Measurements from ENCODE around the gene BIRC6.
"Not testable (repeated sequence)": the region's sequence is repeated elsewhere in the genome, so short reads cannot be mapped to it uniquely, and the experiment has no call there.

Gene BIRC6

DNA sequence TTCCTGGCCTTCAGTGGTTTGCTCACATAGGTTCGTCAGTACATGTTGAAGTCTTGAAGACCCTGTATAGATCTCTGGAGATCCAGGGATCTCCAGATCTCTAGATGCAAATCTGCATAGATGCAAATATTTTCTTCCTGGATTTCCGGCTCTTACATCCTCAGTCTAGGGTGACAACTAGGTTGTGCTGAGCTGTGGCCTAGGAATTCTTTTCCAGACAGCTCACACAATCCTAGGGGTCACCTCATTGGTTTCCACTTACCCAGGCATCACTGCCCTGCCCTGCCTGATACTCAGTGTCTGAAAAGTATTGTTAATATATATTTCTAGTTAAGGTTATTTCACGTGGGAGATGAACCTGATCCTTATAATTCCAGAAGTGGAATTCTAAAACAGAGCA is 165.9 kb downstream of the BIRC6 start:
- no peak for FAIRE-seq

DNA sequence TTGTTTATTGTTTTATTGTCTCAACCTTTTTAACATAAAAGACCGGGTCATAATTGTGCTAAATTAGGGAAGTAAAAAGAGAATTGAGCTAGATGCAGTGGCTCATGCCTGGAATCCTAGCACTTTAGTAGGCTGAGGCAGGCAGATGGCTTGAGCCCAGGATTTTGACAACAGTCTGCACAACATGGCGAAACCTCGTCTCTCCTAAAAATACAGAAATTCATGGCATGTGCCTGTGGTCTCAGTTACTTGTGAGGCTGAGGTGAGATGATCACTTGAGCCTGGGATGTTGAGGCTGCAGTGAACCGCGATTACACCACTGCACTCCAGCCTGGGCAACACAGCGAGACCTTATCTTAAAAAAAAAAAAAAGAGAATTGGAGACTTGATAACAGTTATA is 166.9 kb downstream of the BIRC6 start:
- no peak for FAIRE-seq

DNA sequence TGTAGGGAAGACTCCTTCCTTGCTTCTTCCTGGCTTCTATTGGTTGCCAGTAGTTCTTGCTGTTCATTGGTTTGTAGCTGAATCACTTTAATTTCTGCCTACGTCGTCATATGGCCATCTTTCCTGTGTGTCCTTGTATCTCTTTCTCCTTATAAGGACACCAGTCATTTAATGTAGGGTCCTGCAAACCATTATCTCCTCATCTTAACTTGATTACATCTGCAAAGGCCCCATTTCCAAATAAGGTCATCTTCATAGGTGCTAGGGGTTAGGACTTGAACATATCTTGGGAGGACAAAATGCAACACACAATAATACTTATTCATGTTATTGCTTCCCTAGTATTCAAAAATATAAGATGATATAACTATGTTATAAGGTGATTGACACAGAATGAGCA is 175.5 kb downstream of the BIRC6 start:
- no peak for FAIRE-seq

DNA sequence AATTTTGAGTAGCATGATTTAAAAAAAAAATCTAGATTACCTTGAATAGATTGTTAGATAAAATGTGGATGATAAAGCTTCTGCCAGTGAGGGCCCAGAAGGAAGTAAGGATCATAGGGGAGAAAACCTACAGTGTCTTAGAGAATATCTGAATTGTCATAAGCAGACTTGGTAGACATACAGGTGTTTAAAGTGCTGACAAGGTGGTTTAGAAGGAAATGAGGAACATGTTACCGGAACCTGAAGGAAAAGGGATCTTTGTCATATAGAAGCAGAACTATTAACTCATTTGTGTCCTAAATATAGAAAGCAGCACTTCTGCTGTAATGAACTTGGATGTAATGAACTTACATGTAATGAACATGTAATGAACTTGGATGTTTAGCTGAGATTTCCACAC is 176.1 kb downstream of the BIRC6 start:
- FAIRE-seq, result no peak

DNA sequence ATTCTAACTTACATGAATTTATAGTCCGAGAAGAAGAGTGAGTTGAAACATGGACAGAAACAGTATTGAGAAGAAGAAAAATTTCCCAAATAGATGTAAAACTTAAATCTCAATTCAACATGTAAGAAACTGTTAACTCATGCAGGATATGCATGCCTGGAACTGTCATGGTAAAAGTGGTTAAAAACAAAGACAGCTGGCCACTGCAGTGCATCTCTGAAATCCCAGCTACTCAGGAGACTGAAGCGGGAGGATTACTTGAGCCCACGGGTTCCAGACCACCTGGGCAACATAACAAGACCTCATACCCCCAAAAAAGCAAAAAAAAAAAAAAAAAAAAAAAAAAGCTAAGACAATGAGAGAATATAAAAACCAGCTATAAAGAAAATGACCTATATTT is 178.0 kb downstream of the BIRC6 start:
- no peak for FAIRE-seq

DNA sequence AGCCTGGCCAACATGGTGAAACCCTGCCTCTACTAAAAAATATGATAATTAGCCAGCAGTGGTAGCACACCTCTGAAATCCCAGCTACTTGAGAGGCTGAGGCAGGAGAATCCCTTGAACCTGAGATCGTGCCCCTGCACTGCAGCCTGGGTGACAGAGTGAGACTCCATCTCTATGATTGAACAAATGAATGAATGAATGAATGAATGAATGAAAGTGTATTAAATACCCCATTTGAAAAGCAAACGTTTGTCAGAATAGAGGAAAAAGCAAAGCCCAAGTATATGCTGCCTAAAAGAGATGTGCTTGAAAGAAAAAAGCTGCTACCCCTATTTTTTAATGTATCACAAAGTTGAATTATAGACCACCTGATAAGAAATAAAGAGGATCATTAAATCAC is 181.9 kb downstream of the BIRC6 start:
- no peak for FAIRE-seq

DNA sequence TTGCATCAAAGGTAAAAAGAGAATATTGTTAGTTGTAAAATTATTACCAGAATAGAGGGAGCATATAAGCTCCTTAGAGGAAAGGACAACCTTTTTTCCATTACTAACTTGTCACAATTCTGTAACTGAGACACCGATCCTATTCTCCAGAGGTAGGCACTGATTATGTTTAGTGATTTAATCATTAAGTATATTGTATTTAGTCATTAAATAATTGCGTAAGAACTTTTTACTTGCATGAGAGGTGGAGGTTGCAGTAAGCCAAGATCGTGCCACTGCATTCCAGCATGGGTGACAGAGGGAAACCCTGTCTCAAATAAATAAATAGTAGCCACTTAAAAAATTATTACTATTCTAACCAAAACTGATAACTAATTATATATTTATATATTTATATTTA is 195.7 kb downstream of the BIRC6 start:
- FAIRE-seq, result not testable (repeated sequence)

DNA sequence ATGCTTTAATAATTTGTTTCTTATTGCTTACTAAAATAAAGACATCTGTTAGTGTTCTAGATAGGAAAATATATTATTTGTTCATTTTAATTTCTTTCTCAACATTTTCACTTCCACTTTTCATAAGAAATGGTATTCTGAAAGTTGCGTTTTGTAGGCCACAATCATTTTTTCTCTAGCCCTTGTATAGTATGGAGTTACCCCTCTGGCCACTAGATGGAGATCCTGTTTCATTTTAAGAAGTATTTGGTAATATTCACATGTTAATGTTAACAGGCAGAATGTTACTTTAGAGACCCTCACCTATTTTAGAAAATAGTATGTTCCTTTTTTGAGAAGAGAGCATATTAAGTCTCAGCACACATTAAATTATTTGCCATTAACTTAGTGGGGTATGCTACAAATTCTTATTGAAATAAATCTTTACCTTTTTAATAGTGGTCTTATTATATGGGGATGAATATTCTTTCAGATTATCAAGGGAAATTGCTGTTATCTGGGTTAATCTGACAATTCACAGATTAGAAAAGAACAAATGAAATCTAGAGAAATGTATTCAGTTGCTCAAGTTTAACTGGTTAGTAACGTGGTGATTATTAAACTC is 197.1 kb downstream of the BIRC6 start:
- peak; percentile 91 for FAIRE-seq

DNA sequence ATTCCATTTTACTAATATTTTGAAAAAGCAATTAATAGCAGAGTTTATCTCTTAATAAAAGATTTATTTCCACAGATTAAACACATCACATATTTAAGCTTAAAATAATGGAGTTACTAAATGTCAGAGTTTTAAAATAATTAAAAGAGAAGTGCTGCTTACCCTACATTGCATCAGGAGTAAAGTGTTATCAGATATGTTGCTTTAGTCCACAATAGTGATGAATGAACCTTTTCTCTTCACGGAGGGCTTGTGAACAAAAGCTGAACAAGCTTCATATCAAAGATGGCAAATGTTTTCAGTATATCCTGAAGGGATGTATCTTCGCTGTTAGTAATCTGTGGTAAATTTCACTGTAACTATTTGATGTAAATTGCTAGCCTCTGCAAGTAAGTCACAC is 201.7 kb downstream of the BIRC6 start:
- peak; percentile 35 for FAIRE-seq

DNA sequence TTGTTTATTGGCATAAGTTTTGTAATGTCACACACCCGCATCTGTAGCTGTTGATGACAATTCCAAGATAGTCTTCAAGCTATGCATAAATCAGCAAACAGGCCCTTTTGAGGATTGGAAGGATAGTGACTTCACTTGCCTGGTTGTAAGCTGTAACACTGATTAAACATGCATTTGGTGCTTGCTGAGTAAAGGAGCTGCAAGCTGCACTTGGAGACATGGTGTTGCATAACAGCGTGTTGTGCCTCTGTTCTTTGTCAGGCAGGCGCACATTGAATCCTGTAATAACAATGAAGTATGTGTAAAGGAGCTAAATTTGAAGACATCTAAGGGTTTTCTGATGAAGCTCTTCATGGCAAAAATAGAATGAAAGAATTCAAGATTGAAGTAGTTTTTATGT is 202.3 kb downstream of the BIRC6 start:
- peak; percentile 26 for FAIRE-seq

DNA sequence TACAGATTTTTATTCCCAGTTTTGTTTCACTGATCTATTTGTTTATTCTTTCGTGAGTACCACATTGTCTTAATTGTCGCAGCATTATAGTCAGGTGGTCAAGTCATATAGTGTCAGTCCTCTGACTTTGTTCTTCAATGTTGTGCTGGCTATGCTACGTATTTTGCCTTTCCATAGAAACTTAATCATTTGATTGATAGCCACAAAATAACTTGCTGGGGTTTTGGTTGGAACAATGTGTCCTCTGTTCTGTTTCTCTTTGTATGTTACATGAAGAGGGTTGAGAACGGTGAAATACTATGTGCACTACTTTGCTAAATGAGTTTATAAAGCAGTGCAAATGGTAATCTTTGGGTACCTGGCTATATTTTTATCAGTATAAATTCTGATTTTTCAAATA is 206.1 kb downstream of the BIRC6 start:
- no peak for FAIRE-seq

DNA sequence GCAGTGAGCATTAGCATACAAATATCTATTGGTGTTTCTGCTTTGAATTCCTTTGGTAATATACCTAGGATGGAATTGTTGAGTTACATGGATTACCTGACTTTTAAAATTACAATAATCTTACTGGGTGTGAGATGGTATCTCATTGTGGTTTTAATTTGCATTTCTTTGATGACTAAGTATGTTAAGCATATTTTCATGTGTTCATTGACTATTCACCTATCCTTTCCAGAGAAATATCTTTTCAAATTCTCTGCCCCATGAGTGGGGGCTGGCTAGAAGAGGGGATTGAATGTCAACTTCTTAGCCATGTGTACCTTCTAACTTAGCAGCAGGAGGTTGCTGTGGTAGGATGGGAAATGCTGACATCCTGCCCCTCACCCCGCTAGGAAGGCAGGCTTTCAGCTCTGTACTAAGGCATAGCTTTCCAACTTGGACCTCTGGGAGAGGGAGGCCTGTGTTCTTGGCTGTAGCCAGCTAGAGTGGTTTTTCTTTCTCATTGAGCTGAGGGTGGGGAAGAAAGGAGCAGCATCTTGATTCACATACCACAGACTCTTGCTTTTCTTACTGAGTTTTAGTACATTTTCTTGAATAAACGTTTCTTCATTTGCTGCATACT is 207.7 kb downstream of the BIRC6 start:
- no peak for FAIRE-seq

DNA sequence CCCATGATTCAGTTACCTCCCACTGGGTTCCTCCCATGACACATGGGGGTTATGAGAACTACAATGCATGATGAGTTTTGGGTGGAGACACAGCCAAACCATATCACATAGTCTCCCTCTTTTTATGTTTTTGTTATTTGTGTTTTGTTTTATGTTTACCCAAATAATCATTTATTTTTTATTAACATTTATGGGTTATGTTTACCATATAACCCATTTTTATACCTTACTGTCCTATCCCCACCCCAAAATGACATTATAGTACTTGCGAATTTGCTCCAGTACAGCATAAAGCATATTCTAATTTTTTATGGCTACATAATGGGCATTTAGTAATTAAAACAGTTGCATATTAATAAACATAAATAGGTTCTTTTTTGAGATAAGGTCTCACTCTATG is 209.1 kb downstream of the BIRC6 start:
- FAIRE-seq, result no peak

DNA sequence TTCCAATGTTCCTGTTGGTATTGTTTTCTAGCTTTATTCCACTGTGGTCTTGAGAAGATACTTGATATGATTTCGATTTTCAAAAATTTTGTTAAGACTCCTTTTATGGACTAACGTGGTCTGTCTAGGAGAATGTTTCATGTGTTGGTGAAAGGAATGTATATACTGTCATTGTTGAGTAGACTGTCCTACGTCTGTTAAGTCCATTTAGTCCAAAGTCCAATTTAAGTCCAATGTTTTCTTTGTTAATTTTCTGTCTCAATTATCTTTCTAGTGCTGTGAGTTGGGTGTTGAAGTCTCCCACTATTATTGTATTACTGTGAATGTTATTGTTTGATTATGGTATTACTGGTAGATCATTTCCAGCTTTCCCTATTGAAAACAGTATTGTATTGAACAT is 215.2 kb downstream of the BIRC6 start:
- no peak for FAIRE-seq

DNA sequence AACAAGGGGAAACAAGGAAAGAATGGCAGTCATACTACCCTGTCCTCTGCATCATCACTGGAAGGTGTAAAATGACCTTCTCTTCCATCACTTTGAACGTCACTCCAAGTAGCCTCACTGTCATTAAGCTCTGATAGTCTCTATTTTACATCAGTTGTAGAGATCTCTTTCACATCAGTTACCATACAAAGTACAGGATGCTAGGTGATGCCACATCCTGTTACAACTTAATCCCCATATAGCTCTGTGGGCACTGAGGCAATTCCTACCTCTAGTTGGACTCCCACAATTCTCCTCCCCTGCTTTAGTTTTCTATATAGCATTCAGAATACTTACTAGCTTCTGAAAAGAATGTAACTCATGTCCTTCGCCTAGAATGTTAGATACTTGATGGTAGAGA is 215.9 kb downstream of the BIRC6 start:
- FAIRE-seq, result no peak

DNA sequence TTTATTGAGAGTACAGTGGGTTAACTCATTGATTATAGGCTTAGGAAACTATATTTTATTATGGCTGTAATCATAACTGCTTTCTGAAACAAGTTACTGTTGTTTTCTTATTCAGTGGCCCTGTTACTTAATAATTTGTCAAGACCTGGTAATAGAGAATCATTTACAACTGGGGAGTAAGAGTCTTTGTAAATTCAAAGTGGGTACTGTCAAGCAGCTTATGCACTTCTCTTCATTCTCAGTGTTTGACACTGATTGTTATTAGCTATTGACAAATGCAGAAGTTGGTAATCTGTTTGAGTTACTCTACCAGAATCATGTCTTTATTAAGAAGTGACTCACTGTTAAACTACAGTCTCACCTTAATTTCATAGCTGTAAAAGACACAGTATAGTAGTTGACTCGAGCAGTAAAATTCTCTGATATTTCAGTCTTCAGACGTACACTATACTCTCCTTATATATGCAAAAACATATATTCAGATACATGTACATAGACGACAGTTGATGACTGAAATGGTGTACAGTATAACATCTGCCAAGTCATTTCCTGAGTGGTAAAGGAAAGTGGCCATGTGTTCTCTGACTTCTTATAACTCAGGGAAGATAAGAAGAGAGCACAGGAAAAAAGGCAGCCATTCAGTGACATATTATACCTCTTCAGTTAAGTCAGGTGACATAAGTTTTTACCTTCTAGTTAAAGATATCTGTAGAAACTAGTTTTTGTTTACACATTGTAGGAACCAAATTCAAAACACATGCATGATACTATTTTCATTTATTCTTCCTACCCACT is 235.0 kb downstream of the BIRC6 start:
- no peak for FAIRE-seq

DNA sequence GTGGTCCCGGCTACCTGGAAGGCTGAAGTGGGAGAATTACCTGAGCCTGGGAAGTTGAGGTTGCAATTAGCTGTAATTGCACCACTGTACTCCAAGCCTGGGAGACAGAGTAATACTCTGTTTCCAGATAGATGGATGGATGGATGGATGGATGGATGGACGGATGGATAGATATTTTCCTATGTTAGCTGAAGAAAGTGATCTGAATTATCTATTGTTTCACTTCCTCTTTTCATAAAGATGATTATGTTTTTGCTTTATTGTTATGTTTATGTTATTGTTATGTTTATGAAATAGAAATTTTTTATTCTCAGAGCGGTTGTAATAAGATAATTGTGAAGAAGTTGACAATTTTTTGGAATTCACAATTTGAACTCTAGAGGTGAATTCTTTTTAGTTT is 237.8 kb downstream of the BIRC6 start:
- FAIRE-seq, result peak; percentile 53

DNA sequence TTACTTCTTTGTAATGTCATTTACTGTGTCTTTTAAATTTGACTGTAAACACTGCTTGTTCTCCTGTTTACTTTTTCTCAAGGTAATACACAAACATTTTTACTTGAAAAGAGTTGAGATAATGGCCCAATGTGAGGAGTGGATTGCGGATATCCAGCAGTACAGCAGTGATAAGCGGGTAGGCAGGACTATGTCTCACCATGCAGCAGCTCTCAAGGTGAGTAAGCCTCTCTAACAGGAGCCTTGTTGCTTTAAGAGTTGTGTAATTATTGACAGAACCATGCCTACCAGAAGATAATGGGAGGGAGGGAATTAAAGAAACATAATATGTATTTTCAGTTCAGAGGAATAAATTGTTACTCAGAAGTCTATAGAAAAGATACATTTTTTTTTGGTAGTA is 254.5 kb downstream of the BIRC6 start:
- FAIRE-seq, result no peak

DNA sequence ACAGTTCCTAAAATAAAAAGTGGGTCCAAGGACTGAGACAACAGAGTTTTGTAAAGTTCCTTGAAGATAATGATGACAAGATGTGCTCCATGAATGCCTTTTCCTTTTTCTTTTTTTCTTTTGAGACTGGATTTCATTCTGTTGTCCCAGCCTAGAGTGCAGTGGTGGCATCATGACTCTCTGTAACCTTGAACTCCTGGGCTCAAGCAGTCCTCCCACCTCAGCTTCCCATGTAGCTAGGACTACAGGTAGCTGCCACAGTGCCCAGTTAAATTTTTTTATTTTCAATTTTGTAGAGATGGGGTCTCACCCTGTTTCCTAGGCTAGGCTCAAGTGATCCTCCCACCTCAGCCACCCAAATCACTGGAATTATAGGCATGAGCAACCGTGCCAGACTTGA is 254.9 kb downstream of the BIRC6 start:
- FAIRE-seq, result no peak

DNA sequence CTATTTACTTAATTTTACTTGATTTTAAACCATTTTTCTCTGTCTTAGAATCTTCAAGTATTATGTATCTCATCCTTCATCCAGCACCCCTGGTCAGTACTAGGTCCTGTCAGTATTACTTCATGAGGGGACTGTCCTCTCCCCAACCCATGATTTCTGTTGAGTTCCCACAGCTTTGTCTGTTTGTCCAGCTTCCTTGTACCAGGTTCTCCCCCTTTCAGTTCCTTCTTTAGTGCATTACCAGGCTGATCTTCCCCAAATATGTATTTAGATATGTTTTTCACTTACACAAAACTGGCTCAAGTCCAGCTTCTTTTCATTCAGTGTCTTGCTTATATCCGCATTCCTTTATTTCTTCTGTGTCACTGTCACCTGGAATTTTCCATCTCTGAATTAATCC is 257.3 kb downstream of the BIRC6 start:
- FAIRE-seq, result no peak

DNA sequence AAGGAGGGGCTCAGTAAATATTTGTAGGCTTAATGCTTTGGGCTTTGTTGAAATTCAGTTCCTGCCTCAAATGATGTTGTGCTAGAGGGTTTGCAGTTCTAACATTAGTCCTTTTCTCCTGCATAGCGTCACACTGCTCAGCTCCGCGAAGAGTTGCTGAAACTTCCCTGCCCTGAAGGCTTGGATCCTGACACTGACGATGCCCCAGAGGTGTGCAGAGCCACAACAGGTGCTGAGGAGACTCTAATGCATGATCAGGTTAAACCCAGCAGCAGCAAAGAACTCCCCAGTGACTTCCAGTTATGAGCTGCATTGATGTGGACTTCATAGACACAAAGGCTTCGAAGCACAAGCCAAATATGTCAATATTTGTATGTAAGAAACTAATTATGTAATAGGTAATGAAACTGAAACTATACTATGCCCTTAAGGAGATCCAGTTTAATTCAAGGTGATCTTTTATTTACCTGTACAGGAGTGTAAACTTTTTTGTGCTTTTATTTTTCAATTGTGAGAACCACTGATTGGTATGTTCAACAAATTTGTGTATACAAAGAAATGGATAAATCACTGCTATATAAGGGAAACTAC is 260.9 kb downstream of the BIRC6 start:
- FAIRE-seq, result no peak

DNA sequence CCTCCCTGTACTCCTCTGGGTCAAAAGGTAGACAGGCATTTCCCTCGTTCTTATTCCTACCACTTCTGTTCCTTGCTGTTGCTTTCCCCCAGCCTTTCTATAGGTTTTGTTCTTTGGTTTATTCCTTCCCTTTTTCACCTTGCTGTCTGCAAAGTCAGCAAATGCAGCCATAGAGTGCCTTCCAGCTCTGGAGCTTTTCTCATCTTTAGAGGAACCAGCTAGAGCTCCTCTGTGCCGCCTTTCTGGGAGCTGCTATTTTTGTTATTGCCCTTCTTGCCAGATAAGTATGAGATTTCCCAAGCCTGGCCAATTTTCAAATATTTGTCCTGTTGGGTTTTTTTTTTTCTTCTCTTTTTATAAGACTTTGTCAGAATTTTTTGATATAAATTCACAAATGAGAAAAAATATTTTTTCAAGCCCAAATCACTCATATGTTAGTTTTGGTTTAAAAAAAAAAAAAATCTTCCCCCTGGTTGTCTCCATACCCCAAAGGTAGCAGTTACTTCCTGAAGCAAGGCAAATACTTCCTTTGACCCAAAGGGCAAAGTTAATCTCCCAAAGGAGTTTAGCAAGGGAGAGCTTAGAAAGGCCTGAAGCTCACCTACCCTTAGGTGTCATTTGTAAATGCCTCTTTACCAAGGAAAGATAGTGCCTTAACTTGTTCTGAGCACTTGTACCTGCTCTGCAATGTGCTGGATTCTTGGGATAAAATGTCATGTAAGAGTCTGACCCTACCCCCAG is 265.9 kb downstream of the BIRC6 start:
- no peak for FAIRE-seq

DNA sequence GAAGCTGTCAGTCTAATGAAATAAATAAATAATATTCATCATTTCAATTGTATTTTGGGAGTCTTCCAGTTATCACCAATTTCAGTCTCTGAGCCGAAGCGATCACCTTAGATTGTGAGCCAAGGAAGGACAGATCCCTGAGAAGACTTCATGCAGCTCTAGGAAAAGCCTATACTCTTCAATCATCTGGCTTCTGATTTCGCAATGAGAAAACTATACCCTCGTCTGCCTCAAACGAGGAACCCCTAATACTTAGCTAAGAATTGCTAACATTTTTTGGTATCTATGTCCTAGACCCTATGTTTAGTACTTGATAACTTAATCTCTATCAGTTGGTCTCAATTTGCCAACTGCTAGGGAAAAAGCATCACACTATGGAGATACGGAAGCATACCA is 266.5 kb downstream of the BIRC6 start:
- FAIRE-seq, result no peak

All from endometrium (tissue), 2 donors.